Fibroblast of upper back skin (primary cell): ENCODE data around the gene SORCS1.
A peak's percentile ranks its signal among the peaks of the same experiment; 100 is the strongest.

Source experiments
- DNase-seq: peaks from one replicate; pipeline ENCODE4 v3.0.0-alpha.2; 2013

Gene SORCS1

GRCh38 chr10:107103174-107104025 lies 61.1 kb downstream of the SORCS1 start:
- DNase-seq: no peak

- DNase-seq: no peak
These were observed 66.2 kb downstream of the SORCS1 start for GRCh38 chr10:107098326-107098725.

- no peak for DNase-seq
These were observed 69.5 kb downstream of the SORCS1 start for GRCh38 chr10:107094824-107095522.

- DNase-seq: no peak
These were observed 72.2 kb downstream of the SORCS1 start for GRCh38 chr10:107092321-107092720.

GRCh38 chr10:107091126-107091525 lies 73.4 kb downstream of the SORCS1 start:
- peak; percentile 10 for DNase-seq

- DNase-seq: no peak
These were observed 78.6 kb downstream of the SORCS1 start for GRCh38 chr10:107085665-107086525.

- no peak for DNase-seq
These were observed 81.0 kb downstream of the SORCS1 start for GRCh38 chr10:107083388-107084009.

- DNase-seq: no peak
These were observed 82.9 kb downstream of the SORCS1 start for GRCh38 chr10:107081644-107082043.

- DNase-seq: no peak
These were observed 89.4 kb downstream of the SORCS1 start for GRCh38 chr10:107075117-107075516.

GRCh38 chr10:107072786-107073185 lies 91.7 kb downstream of the SORCS1 start:
- DNase-seq: no peak

GRCh38 chr10:107072028-107072427 lies 92.5 kb downstream of the SORCS1 start:
- no peak for DNase-seq

GRCh38 chr10:107071301-107071700 lies 93.2 kb downstream of the SORCS1 start:
- no peak for DNase-seq

GRCh38 chr10:107067843-107068242 lies 96.7 kb downstream of the SORCS1 start:
- no peak for DNase-seq

GRCh38 chr10:107064075-107064474 lies 100.4 kb downstream of the SORCS1 start:
- DNase-seq: no peak

- no peak for DNase-seq
These were observed 104.6 kb downstream of the SORCS1 start for GRCh38 chr10:107059872-107060271.

- DNase-seq: no peak
These were observed 105.3 kb downstream of the SORCS1 start for GRCh38 chr10:107059068-107059804.

GRCh38 chr10:107058331-107058730 lies 106.2 kb downstream of the SORCS1 start:
- DNase-seq: no peak

GRCh38 chr10:107056182-107056581 lies 108.3 kb downstream of the SORCS1 start:
- no peak for DNase-seq

GRCh38 chr10:107054469-107055156 lies 109.9 kb downstream of the SORCS1 start:
- no peak for DNase-seq

GRCh38 chr10:107051769-107052168 lies 112.7 kb downstream of the SORCS1 start:
- no peak for DNase-seq

- DNase-seq: no peak
These were observed 121.0 kb downstream of the SORCS1 start for GRCh38 chr10:107043461-107043860.
